Left forelimb (tissue), 1 donor: ENCODE data around the gene RGS9BP.
"Not testable (repeated sequence)": the region's sequence is repeated elsewhere in the genome, so short reads cannot be mapped to it uniquely, and the experiment has no call there.

Source experiments
- DNase-seq: peaks from one replicate; pipeline ENCODE4 v3.0.0-alpha.2; 2018; ENCODE audit warnings: low spot score

Gene RGS9BP

GRCh38 chr19:32675720-32676185 lies at the start of gene RGS9BP:
TSS of gene RGS9BP (plus strand) at chr19:32675848. CDS start at chr19:32676264, 416 bp downstream.
- no peak for DNase-seq

DNA sequence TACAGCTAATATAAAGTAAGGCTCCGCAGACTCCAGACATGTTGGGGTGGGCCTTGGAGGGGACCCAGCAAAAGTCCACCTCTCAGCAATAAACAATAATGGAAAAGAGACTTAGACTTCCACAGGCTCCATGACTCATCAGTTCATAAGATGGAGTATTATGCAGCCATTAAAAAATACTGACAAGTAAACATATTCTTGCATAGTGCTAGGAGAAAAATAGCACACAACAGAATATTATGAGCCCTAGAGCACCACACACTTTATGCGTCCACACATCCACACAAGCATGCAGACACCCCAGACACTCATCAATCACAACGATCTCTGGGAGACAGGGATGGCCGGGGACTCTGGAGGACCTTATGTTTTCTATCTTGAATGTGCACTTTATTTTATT lies 48.7 kb upstream of the RGS9BP start:
- no peak for DNase-seq

DNA sequence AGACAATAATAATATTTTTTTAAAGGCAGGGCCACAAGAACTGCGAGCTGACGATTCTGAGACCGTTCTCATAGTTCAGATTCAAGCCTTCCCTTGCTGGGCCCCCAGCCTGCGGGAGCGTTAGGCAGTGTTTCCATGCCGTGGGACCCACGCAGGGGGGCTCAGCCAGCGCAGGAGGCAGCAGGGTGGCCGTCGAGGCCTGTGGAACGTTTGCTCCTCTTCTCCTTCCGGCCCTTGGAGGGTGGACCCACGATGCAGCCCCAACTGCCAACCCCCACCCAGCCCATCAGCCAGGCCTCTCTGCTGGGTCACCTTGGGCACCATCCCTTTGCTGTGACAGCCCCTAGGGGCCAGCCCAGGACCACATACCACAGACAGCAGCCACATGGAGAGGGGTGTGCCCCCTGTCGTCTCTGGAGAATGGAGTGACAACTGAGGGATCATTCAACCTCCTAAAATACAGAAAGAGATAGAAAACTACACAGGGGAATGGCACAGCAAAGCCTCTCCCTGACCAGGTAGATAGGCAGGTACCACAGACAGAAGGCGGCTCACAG lies 47.9 kb upstream of the RGS9BP start:
- no peak for DNase-seq

DNA sequence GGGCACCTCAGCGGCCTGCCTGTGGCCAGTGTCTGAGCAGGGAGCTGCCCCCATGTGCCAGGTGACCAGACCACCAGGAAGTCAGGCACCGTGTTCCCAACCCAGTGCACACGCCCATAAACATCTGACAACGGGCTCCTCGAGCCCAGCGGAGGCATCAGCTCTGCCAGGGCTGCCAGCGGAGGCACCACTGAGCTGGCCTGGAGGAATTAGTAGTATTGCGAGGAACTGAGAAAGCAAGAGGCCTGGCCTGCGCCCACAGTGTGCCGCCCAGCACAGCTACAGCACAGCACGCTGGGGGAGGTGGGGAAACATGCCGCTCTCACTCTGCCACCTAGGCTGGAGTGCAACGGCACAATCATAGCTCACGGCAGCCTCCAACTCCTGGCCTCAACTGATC lies 45.3 kb upstream of the RGS9BP start:
- no peak for DNase-seq

GRCh38 chr19:32631381-32631780 lies 44.3 kb upstream of the RGS9BP start:
- DNase-seq = no peak

GRCh38 chr19:32637480-32637879 lies 38.2 kb upstream of the RGS9BP start:
- no peak for DNase-seq

DNA sequence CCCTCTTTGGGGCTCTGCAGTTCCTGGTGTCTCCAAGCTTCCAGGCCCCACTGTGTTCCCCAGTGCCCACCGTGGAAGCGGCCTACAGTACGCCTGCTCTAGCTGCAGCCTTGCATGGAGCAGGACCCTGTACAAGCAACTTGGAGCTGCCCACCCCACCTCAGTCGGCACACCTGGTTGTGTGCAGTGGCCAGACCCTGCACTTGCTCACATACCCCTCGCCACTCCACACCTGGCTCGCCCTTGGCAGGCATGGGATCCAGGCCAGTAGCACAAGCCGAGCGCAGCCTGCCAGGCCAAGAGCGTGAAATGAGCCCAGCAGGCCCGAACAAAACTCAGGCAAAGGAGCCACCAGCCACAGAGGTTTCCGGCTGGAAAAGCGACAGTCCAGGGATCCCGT lies 37.0 kb upstream of the RGS9BP start:
- no peak for DNase-seq

- no peak for DNase-seq
Observed at GRCh38 chr19:32642771-32643170, 32.9 kb upstream of the RGS9BP start.

GRCh38 chr19:32646556-32646955 lies 29.1 kb upstream of the RGS9BP start:
- no peak for DNase-seq

GRCh38 chr19:32647361-32647760 lies 28.3 kb upstream of the RGS9BP start:
- DNase-seq = no peak

- DNase-seq = no peak
Observed at GRCh38 chr19:32649751-32650150, 25.9 kb upstream of the RGS9BP start.

GRCh38 chr19:32650671-32651070 lies 25.0 kb upstream of the RGS9BP start:
- no peak for DNase-seq

DNA sequence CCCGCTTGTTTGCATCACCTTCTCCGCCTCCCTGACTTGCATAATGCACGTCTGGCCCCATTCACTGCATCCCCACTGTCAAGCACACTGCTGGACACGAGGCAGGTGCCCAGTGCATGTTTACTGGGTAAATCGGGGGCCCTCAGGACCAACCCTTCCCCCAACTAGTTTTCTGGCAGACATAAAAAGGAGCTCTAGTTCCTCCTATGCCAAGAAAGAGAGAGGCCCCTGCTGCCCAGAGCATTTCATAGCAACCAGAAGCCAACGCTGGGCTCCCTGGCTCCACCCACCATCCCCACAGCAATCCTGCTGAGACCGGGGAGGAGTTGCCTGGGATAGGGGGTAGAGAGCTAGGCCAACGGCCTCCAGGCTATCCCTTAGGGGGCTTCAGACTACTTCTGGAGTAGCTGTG lies 23.9 kb upstream of the RGS9BP start:
- DNase-seq = no peak

DNA sequence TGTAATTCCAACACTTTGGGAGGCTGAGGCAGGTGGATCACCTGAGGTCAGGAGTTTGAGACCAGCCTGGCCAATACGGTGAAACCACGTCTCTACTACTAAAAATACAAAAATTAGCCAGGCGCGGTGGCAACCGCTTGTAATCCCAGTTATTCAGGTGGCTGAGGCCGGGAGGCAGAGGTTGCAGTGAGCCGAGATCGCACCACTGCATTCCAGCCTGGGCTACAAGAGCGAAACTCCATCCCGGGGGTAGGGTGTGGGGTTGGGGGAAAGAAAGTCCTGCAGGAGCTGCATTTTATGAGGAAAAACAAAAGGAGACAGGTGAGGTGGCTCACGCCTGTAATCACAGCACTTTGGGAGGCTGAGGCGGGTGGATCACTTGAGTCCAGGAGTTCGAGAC lies 23.3 kb upstream of the RGS9BP start:
- not testable (repeated sequence) for DNase-seq

DNA sequence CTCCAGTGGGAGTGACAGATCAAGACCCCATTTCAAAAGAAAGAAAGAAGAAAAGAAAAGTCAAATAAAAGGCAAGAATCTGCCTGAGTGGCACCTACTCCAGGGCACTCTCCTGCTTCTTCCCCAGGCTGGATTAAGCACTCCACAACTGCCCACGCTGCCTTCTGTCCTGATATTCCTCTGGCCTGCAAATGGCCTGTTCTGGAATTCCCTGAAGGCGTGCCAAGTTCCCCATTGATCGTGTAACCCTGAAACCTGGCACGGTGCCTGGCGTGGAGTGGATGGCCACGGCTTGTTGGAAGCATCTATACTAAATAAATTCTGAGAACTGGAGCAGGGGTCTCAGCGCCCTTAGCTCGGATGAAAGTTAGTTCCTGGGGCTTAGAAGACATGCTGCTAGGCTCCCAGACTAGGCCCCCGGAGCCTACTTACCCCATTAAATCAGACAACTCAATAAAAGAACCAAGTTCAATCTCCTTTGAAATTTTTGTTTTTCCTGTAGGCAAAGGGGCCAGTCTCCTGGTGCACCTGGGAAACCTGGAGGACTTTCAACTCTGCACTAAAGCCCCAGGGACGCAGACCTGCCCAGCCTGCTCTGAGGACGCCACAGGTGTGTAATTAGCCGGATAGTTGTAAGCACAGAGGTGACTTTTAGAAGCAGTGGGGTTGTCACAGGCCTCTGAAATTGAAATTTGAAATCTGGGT lies 22.6 kb upstream of the RGS9BP start:
- no peak for DNase-seq

DNA sequence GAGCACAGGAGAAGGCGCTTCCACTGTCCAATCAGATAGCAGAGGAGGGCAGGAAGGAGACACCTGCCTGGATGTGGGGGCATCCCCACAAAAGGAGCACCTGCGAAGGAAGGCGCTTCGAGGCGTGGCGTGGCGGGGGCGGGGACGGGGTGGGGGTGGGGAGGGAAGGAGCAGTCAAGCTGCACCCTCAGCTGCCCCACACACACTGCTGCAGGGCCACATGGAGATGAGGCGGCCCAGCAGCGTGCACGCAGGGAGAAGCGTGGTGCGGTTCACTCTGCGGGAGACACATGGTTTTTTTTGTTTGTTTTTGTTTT lies 22.1 kb upstream of the RGS9BP start:
- no peak for DNase-seq

DNA sequence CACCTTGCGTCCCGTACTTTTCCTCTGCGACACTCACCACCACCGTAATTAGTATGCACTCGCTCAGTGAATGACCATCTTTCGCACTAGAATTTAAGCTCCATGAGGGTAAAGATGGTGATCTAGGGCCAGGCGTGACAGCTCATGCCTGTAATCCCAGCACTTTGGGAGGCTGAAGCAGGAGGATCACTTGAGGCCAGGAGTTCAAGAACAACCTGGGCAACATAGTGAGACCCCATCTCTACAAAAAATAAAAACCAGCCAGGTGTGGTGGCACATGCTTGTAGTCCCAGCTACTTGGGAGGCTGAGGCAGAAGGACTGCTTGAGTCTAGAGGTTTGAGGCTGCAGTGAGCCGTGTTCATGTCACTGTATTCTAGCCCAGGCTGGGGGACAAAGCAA lies 19.3 kb upstream of the RGS9BP start:
- DNase-seq = not testable (repeated sequence)

GRCh38 chr19:32658075-32658474 lies 17.6 kb upstream of the RGS9BP start:
- DNase-seq = no peak

- DNase-seq = no peak
Observed at GRCh38 chr19:32658527-32658926, 17.1 kb upstream of the RGS9BP start.

GRCh38 chr19:32661318-32661717 lies 14.3 kb upstream of the RGS9BP start:
- no peak for DNase-seq

- DNase-seq = no peak
Observed at GRCh38 chr19:32662186-32662585, 13.5 kb upstream of the RGS9BP start.

GRCh38 chr19:32666084-32666483 lies 9.6 kb upstream of the RGS9BP start:
- no peak for DNase-seq

GRCh38 chr19:32669310-32669709 lies 6.3 kb upstream of the RGS9BP start:
- no peak for DNase-seq
